IPS DF 19.7 (cell line): ENCODE data around the gene ACBD4.

Experiments
- DNase-seq: peaks from one replicate; pipeline ENCODE4 v3.0.0-alpha.2; 2013; ENCODE audit warnings: low read depth, low spot score

ACBD4 gene

GRCh38 chr17:45104497-45104896 is 31.0 kb upstream of the ACBD4 start:
- no peak for DNase-seq

DNA sequence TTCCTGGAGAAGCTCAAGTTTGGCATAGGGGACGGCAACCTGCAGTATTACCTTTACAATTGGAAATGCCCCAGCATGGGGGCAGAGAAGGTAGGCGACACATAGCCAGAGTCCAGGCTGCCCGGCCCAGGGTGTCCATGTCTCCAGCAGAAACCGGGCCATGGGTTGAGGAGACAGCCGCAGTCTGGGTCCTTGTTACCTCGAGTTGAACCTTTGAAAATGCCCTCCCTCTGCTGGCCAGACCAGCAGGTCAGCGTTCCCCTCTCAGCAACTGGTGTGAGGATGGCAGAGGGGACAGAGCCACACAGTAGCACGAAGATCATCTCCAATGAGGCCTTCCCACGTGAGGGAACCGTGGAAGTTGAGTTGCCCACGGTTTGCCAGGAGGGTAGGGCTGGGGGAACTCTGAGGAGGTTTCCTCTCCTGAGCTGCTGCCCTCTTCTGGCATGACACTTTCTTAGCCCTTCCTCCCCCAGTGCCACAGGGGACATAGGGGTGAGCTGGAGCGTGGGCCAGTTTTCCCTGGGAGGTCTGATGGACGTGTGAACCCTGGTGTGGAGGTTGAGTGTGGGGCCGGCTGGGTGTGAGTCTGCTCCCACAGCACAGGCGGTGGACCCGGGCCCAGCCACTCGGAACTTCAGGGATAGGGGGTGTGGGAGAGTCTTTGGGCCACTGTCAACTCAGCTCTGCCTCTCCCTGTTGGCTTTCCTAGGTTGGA is 30.4 kb upstream of the ACBD4 start:
- DNase-seq: no peak

GRCh38 chr17:45106096-45106495 is 29.4 kb upstream of the ACBD4 start:
- DNase-seq: no peak

DNA sequence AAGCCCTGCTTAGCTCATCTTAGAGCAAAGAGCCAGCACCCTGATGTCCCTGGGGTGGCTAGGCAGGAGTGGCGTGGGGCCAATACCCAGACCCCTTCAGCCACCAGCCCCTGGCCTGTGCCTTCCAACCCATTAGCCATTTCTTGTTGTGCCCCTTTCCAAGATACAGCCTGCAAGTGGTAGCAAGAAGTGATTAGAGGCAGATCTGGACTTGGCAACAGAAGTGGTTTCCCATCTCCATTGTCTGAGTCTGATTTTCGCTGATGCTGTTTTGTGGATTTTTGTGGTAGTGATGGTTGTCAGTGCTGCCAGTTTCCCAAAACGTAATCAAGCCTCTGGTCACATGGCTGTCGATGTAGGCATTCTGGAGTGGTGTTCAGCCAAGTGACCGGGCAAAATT is 28.9 kb upstream of the ACBD4 start:
- no peak for DNase-seq

DNA sequence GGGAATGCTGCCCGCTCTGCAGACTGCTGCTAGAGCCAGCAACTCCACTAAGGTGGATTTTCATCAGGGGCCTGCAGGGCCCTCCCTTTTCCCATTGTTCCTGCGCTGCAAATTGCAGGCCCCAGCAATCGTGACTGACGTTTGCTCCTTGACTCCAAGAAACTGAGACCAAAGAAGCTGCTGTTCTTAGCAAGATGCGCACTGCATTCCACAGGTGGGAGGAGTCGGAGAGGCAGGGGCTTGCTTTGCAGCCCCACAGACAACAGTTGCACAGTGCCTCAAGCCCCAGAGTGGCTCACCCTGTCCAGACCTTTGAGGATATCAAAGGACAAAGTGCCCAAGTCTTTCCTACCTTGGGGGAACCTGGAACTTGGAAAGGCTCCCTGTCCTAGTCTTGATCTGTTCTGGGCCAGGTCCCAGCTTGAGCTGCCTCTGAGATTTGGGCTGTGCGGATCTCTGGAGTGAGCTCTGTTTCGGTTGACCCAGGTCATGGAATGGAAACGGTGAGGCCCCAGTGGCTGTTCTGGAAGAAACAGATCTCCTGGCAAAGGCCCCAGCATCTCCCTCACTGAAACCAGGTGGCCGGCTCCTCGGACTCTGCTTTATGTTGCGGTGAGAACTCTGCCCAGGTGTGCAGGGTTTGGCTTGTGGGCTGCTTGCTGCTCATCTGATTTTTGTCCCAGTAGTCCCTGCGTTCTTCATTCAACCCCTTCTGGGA is 28.0 kb upstream of the ACBD4 start:
- no peak for DNase-seq

DNA sequence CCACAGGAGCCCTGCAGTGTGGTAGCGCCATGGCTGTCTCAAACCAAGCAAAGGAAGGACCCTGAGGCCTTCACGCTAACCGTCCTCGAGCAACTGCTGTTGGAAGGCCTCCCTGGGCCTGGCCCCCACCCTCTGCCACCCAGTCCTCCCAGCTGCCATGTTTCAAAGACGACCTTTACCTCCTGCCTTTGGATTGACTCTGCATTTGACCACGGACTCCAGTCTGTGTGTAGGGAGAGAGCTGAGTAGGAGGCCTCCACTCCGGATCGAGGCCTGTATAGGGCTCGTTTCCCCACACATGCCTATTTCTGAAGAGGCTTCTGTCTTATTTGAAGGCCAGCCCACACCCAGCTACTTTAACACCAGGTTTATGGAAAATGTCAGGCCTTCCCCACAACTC is 27.4 kb upstream of the ACBD4 start:
- no peak for DNase-seq

DNA sequence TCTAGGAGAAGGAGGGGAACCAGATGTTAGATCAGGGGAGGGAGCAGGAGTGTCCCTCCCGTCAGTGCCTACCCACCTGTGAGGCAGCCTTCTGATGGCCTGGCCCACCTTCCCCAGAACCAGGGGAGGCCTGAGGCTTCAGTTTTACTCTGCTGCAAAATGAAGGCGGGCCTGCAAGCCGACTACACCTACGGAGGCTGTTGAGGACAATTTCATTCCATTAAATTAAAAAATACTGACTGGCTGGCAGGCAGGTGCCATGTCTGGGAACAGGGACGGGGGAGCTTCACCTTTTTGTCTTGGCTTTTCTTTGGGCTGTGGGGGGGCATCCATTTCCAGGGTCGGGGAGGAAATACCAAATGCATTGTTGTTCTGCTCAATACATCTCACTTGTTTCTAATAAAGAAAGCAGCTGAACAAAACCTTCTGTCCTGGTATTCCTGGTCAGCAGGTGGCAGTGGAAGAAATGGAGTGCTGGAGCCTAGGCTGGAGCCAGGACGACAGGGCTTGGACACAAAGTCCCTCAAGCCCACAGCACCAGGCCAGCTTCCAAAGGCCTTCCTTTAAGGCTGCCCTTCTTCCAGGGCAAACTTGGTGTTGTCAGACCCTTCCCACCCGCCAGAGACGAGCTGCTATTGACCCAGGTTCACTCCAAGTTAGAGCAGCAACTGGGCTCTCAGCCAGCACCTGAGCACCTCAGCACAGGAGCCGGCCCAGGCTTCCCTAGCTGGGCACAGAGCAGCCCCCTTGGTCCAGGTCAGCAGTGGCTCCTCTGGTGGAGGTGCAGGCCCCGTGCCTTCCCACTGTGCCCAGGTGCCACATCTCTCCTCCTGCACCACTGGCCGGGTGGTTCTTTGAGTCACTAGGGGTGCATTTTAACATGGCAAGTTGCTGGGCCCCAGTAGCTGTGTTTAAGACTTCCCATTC is 26.6 kb upstream of the ACBD4 start:
- no peak for DNase-seq

DNA sequence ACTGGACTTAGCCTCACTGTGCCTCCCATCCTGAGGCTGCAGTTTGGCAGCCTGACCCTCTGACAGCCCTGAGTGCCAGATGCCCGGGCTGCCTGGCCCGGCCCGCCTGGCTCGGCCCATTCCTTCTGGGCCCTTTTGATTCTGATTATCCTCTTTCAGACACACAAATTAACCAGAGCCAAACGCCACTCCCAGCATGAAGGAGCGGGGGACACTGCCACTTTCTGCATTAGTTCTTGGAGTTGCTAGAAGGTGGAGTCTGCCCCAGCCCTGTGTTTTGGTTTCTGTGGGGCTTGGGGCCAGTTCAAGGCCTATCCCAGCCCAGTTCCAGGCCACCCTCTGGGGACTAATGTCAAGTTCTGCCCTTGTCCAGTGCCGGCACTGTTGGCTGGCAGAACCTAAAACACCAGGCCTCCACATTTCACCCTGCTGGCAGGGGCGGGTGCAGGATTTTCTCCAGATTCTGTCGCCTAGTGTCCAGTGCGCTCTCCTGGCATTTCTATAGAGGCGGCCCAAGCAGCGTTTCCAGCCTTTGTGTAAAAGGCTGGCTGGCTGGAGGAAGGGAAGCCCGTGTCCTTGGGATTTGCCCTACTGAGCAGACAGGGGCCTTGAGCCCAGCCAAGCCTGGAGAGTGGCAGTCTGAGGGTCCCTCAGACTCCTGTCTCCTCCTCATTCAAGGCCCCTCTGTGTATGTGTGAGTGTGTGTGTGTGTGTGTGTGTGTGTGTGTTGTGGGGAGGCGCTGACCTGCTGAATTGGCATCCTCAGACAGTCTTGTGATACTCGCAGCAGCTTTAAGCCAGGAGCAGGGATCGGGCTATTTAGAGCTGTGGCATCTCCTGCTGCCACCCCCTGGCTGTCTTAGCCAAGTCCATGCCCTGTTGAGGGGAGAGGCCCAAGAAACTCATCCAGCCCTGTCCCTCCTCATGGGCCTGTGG is 24.5 kb upstream of the ACBD4 start:
- DNase-seq: no peak

- no peak for DNase-seq
Measured at GRCh38 chr17:45111850-45112249, 23.6 kb upstream of the ACBD4 start.

- no peak for DNase-seq
Measured at GRCh38 chr17:45112559-45113423, 22.7 kb upstream of the ACBD4 start.

DNA sequence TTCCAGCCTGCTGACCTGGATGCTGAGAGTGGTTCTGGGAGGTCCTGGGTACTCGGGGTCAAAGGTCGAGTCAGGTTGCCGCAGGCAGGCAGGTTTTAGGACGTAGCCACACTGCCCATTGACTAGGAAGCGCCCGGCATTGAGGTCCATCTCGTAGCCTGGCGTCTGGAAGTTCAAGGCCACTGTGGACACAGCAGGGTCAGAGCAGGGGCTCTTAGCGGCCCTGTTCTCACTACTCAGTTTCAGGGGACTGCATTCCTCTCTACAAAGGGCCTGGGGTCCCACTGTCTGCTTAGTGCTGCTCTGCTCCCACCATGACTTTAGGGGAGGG is 22.1 kb upstream of the ACBD4 start:
- DNase-seq: no peak

- DNase-seq: no peak
Measured at GRCh38 chr17:45114117-45114932, 21.2 kb upstream of the ACBD4 start.

- DNase-seq: no peak
Measured at GRCh38 chr17:45115015-45115625, 20.4 kb upstream of the ACBD4 start.

DNA sequence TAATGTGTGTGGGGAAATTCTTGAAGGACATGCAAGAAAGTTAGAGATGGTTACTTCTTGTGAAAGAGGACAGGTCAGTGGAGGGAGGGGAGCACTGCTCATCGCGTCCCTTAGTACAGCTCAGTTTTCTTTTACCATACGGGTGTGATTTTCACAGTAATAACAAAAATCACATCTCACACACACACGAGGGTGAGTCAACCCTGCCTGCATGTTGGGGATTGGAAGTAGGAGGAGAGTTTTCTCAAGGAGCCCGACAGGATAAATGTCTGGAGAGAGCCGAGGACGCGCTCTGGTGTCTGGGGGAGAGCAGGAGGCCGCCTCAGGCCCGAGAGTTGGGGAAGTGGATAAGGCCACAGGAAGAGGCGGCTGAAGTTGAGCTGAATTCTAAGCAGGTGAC is 19.6 kb upstream of the ACBD4 start:
- no peak for DNase-seq

- no peak for DNase-seq
Measured at GRCh38 chr17:45116434-45117016, 19.0 kb upstream of the ACBD4 start.

DNA sequence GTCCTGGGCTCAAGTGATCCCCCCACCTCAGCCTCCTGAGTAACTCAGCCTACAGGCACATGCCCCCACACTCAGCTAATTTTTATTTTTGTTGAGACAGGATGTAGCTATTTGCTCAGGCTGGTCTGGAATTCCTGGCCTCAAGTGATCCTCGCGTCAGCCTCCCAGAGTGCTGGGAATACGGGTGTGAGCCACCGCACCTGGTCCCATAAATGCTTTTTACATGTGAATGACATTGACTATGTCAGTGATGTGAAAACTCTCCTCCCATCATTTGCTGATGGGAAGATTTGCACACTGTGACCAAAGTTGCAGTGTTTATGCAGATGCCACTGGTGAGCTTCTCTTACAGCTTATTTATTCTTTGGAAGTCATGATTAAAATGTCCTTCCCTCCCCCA is 18.2 kb upstream of the ACBD4 start:
- no peak for DNase-seq

DNA sequence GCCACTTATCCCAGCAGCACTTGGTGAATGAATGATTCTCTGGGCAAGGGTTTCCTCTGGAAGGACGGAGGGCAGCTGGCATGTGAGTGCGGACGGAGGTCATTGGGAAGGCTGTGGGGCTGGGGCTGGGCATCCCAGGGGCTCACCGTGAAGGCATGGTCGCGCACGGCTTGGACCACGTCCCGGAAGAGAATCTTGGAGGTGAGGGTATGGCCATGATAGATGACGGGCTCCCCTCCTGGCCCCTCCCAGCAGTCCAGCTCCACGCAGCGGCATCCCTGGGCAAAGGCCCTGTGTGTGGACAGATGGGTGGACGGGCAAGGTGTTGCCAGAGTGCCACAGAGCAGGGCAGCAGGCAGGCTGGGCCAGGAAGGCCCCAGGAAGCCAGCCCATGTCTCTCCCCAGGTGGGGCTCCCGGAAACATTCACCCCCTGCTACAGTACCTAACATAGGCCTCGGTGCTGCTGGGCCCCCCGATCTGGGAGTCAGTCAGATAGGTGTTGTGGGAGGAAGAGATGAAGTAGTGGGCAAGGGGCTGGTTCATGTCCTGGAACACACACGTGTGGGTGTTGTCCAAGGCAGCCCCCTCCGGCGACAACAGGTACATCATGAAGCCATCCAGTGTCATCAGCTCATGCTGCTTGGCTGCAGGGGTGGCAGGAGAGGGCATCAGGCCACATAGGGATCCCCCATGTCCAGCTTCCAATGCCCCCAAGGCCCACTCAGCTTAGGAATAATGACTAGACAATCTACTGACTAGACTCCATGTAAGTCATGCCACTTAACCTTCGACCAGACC is 17.4 kb upstream of the ACBD4 start:
- DNase-seq: no peak

GRCh38 chr17:45118691-45119090 is 16.8 kb upstream of the ACBD4 start:
- DNase-seq: no peak
